ENCODE results near the gene CLPTM1L. TPM values are rescaled to one million over a fixed set of nuclear protein-coding genes. Genes with fewer than 3 reads are reported as not detected.

Gene CLPTM1L
- total and polyA plus RNA-seq, 2 donors (not counting 1 experiment from before 2014, with no cell fraction given), result 78.4 to 99.9 TPM

- H3K4me1 ChIP-seq (ENCODE audit: control insufficient read depth in 2 of 2, insufficient read depth in 2 of 2, low read length in 2 of 2), result no peaks in the 10 kb centered on the region
- intact Hi-C loops (cut with micrococcal nuclease), result no loop called here
- WGBS (ENCODE audit: insufficient coverage), result 97% methylated on average over 14 of the region's 16 CpGs
- no peaks in the 10 kb centered on the region for H4K20me1 ChIP-seq (ENCODE audit: control insufficient read depth, insufficient read depth, low read length, poor library complexity, severe bottlenecking)
- Mint-ChIP-seq H3K27ac (no peak overlapping the region), H3K4me1 (no peaks in the 10 kb centered on the region), H3K27me3 (no peaks in the 10 kb centered on the region), H3K9me3 (ENCODE audit: insufficient read depth) (no peaks in the 10 kb centered on the region), H3K4me3 (no peak overlapping the region)
- no peak for DNase-seq
- H2AFZ ChIP-seq (ENCODE audit: insufficient read depth, low read depth, low read length, poor library complexity, severe bottlenecking), result no peak overlapping the region
- no peak for TF ChIP-seq EZH2 (IDR thresholded peaks at IDR 0.05; ENCODE audit: borderline replicate concordance, insufficient read depth, low read depth, low read length, poor library complexity, severe bottlenecking)
- TF ChIP-seq, protein P1, sequence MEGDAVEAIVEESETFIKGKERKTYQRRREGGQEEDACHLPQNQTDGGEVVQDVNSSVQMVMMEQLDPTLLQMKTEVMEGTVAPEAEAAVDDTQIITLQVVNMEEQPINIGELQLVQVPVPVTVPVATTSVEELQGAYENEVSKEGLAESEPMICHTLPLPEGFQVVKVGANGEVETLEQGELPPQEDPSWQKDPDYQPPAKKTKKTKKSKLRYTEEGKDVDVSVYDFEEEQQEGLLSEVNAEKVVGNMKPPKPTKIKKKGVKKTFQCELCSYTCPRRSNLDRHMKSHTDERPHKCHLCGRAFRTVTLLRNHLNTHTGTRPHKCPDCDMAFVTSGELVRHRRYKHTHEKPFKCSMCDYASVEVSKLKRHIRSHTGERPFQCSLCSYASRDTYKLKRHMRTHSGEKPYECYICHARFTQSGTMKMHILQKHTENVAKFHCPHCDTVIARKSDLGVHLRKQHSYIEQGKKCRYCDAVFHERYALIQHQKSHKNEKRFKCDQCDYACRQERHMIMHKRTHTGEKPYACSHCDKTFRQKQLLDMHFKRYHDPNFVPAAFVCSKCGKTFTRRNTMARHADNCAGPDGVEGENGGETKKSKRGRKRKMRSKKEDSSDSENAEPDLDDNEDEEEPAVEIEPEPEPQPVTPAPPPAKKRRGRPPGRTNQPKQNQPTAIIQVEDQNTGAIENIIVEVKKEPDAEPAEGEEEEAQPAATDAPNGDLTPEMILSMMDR (IDR thresholded peaks at IDR 0.05), result no peak
- H3K9ac ChIP-seq (ENCODE audit: low read length), result no peak overlapping the region
- peaks cover 0 to 19% (median 0%) of the 10 kb centered on the region in 3 donors for H3K9me3 ChIP-seq (ENCODE audit: control extremely low read depth in 1 of 3, control insufficient read depth in 2 of 3, insufficient read depth in 1 of 3, low read length in 2 of 3)
- ATAC-seq (ENCODE audit: low read depth), result no peak
- no peaks in the 10 kb centered on the region for H3K36me3 ChIP-seq (replicated peaks in 1 of 2; ENCODE audit: control extremely low read depth in 1 of 2, control insufficient read depth in 1 of 2, extremely low read depth in 1 of 2, insufficient read depth in 2 of 2, low read length in 1 of 2)
- ChIA-PET CTCF (no interaction called here), POLR2A (no interaction called here)
- no peaks in the 10 kb centered on the region for H3K27me3 ChIP-seq (replicated peaks in 1 of 4; ENCODE audit: control extremely low read depth in 1 of 4, control insufficient read depth in 3 of 4, insufficient read depth in 4 of 4, low read length in 3 of 4)
- H3K4me2 ChIP-seq (replicated peaks; ENCODE audit: low read depth, low read length, poor library complexity, severe bottlenecking), result no peak overlapping the region
- no peak overlapping the region for H3K27ac ChIP-seq (ENCODE audit: low read length in 2 of 2)
- H3K4me3 ChIP-seq (ENCODE audit: control extremely low read depth in 1 of 5, extremely low read depth in 1 of 5, insufficient read depth in 1 of 5, low read depth in 2 of 5, low read length in 4 of 5), result no peak overlapping the region
- no peaks in the 10 kb centered on the region for H3K79me2 ChIP-seq (ENCODE audit: control insufficient read depth, insufficient read depth, low read length)
Observed at GRCh38 chr5:1281038-1281882, 63.6 kb downstream of the CLPTM1L start.
